Activated CD8-positive, alpha-beta memory T cell treated with anti-CD3 and anti-CD28 coated beads for 4 hours (primary cell): Measurements from ENCODE around the gene GOLIM4.
"Not testable (repeated sequence)": the region's sequence is repeated elsewhere in the genome, so short reads cannot be mapped to it uniquely, and the experiment has no call there.

Experiments used
- DNase-seq, 2 donors: peaks; one replicate each; pipeline ENCODE4 v3.0.0-alpha.2; 2020; ENCODE audit warnings: low read depth in 2 of 2

Gene GOLIM4

DNA sequence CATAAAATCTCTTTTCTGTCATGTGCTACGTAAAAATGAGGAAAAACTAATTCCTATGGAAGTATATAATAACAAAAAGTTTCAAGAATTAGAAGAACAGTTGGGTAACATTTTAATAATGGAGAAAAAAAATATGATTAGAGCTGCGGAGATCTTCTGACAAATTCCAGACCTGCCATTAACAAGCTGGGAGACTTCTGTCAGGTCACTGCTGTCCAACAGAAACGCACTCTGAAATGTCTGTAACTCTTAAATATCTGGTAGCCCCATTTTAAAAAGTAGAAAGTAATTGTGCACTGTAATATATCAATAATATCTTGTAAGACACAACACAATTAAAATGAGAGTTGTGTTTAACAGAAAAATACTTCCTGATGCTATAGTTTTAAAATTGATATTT lies 15.7 kb downstream of the GOLIM4 start:
- DNase-seq: no peak

GRCh38 chr3:168077091-168077490 lies 18.6 kb downstream of the GOLIM4 start:
- DNase-seq: no peak

DNA sequence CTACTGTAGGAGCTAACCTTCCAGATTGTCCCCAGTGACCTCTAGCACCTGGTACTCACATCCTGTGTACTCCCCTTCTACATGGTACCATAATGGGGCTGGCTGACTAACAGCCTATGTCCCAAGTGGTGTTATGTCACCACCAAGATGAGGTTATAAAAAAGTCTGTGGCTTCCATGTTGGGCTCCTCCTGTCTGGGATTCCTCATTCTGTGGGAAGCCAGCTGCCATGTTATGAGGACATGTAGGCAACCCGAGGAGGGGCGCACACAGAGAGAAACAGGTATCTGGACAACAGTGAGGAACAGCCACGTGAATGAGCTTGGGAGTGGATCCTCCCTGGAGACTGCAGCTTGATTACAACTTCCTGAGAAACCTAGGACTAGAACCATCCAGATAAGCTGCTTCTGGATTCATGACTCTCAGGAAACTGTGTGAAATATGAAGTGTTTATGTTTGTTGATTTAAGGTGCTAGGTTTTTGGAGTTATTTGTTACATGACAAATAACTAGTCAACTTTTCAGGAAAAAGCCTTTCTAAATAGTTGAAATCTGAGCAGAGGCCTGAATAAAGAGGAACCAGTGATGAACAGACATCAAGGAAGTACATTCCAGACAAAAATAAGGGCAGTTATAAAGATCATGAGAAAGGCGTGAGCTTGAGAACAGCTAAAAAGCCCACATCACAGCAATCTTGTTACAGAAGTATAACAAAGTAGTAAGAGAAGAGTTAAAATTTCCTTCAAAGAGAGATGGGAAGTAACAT lies 21.7 kb downstream of the GOLIM4 start:
- DNase-seq: no peak

- no peak for DNase-seq
Measured at GRCh38 chr3:168072323-168072650, 23.4 kb downstream of the GOLIM4 start.

DNA sequence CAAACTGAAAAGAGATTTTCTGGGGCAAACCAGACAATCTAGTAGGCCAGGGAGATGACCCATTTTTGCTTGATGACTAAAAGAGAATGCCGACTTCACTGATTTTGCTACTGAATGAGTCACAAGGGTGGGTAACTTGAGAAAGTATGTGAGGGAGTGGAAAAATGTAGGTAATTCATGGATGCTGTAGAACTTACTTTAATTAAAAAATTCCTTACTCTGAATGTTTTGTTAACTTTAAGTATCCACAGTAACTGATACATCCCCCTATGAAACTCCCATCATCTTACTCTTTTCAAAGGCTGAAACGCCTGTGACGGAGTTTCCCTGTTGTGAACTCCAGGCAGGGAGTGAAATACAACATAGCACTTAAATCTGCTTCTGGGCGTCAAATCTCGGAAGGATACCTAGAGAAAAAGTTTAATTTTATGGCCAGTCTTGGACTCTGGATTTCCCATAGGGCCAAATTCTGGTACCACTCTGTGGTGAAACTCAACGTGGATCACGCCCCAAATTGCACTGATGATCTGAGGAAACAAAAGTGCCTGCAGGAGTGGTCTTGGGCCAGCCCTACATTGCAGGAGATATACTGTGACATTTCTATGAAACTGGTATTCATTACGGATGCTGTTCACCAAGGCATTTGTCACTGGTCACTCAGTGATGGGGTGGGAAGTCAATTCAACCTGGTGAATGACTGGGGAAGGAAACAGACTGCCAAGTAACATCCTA lies 24.0 kb downstream of the GOLIM4 start:
- no peak for DNase-seq

DNA sequence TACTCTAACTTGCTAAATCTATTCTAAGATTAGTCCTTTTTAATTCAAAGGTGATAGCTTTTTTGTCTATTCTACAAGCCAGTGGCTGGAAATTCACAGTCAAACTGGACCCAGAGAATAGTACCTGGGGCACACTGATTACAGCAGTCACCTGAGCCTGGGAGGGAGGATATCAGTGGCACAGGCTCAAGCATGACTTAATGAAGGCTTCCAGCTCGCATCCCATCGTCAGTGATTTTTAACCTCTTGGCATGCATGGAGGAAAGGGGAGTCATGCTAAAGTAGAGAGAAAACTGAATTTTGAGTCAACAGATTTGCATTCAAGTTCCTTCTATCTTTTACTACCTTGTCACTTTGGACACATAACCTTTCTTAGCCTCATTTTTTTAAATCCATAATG lies 24.8 kb downstream of the GOLIM4 start:
- no peak for DNase-seq

- DNase-seq: no peak
Measured at GRCh38 chr3:168068346-168068745, 27.4 kb downstream of the GOLIM4 start.

GRCh38 chr3:168066882-168067281 lies 28.8 kb downstream of the GOLIM4 start:
- no peak for DNase-seq

DNA sequence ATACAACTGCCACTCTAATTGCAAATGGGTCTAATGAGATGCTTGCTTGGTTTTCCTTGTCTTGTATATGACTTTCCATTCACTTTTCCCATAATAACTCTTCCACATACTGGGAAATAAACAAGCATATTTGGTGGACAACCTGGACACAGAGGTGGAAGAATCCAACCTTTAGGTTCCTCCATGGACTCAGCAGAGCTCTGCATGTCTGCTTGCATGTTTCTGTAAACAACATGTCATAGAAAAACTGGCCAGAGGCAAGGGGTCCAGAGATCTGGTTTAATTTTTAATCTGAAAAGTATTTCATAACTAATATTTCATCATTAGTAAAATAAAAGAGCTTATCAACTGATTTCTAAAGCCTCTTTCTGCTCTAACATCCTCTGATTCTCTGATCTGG lies 30.2 kb downstream of the GOLIM4 start:
- no peak for DNase-seq

- no peak for DNase-seq
Measured at GRCh38 chr3:168063122-168063521, 32.6 kb downstream of the GOLIM4 start.

GRCh38 chr3:168062679-168063078 lies 33.0 kb downstream of the GOLIM4 start:
- DNase-seq: no peak

GRCh38 chr3:168061332-168061996 lies 34.3 kb downstream of the GOLIM4 start:
- no peak for DNase-seq

GRCh38 chr3:168060317-168060716 lies 35.4 kb downstream of the GOLIM4 start:
- no peak for DNase-seq

- no peak for DNase-seq
Measured at GRCh38 chr3:168058481-168058880, 37.2 kb downstream of the GOLIM4 start.

DNA sequence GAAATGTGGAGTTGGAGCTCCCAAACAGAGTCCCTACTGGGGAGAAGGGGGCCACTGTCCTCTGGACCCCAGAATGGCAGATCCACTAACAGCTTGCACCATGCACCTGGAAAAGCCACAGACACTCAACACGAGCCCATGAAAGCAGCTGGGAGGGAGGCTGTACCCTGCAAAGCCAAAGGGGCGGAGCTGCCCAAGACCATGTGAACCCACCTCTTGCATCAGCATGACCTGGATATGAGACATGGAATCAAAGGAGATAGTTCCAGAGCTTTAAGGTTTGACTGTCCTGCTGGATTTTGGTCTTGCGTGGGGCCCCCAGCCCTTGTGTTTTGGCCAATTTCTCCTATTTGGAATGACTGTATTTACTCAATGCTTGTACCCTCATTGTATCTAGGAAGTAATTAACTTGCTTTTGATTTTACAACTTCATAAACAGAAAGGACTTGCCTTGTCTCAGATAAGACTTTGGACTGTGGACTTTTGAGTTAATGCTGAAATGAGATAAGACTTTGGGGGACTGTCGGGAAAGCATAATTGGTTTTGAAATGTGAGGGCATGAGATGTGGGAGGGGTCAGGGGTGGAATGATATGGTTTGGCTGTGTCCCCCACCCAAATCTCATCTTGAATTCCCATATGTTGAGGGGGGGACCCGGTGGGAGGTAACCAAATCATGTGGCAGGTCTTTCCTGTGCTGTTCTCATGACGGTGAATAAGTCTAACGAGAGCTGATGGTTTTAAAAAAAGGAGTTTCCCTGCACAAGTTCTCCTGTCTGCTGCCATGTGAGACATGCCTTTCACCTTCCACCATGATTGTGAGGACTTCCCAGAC lies 39.1 kb downstream of the GOLIM4 start:
- not testable (repeated sequence) for DNase-seq

- no peak for DNase-seq
Measured at GRCh38 chr3:168054447-168054846, 41.3 kb downstream of the GOLIM4 start.

DNA sequence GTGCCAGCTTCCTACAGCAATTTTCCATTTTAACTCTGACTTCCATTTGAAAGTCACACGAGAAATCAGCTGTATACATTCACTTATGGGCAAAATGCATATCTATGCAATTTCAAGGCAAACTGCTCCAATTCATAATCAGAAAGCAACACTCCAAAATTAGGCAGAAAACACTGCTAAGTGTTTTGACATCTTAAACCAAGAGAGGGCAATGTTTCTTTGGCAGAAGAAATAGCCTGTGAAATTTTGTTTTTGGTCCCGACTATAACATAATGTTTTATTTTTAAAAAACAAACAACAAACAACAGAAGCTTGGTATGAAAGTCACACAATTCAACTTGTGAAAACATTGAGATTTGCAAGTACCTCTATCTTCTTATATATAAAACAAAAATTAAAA lies 42.6 kb downstream of the GOLIM4 start:
- DNase-seq: no peak

DNA sequence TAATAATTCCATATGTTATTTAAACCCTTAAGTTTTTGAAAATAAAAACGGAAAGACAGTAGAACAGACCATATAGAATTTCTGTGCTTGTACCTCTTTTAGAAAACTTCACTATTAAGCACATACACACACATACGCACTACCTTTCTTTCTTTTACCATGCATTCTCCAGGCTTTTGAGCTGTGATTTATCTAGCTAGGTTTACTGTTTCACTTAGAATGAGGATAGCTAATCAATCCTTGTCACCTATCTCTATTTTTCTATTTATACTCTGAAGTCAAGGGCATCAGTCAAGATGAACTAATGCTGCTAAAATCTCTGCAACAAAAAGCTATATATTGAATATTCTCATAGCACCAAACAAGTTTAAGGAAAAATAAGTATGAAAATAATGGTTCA lies 43.2 kb downstream of the GOLIM4 start:
- no peak for DNase-seq

GRCh38 chr3:168051531-168052471 lies 43.9 kb downstream of the GOLIM4 start:
- DNase-seq: no peak

DNA sequence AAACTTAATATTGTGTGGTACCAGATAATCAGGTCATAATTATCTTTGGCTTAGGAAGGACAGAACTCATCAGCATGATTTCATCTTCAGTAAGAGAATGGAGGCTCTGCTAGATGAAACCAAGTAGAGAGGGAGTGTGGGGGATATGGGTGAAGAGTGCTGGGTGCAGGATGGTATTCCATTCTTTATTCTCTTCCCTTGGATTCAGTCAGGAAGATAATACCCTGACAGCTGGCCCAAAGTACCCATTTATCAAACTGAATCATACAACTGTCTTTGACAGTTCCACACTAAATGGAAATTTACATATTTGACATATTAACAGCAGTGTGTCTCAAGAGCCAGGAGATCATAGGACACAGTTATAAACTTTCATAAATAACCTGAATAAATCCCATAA lies 44.7 kb downstream of the GOLIM4 start:
- DNase-seq: no peak

GRCh38 chr3:168049367-168049974 lies 46.3 kb downstream of the GOLIM4 start:
- DNase-seq: no peak
